B cell (primary cell): Measurements from ENCODE around the gene BRSK1.

Source experiments
- EZH2 ChIP-seq: IDR thresholded peaks from 2 replicates; pipeline ENCODE4 v1.6.1; 2012; ENCODE audit warnings: borderline replicate concordance, low read depth, mild to moderate bottlenecking, moderate library complexity, low read length; ENCODE audit not compliant: insufficient read depth, poor library complexity, severe bottlenecking
- TF ChIP-seq, protein P1 (sequence below): fragments of 200-600 bp; IDR thresholded peaks from one replicate; pipeline ENCODE4 v1.8.0; 2022; ENCODE audit warnings: antibody characterized with exemption, mild to moderate bottlenecking

- TF ChIP-seq, protein P1, sequence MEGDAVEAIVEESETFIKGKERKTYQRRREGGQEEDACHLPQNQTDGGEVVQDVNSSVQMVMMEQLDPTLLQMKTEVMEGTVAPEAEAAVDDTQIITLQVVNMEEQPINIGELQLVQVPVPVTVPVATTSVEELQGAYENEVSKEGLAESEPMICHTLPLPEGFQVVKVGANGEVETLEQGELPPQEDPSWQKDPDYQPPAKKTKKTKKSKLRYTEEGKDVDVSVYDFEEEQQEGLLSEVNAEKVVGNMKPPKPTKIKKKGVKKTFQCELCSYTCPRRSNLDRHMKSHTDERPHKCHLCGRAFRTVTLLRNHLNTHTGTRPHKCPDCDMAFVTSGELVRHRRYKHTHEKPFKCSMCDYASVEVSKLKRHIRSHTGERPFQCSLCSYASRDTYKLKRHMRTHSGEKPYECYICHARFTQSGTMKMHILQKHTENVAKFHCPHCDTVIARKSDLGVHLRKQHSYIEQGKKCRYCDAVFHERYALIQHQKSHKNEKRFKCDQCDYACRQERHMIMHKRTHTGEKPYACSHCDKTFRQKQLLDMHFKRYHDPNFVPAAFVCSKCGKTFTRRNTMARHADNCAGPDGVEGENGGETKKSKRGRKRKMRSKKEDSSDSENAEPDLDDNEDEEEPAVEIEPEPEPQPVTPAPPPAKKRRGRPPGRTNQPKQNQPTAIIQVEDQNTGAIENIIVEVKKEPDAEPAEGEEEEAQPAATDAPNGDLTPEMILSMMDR = no peak
- no peak for TF ChIP-seq EZH2
Observed at GRCh38 chr19:55350620-55351315, 67.0 kb downstream of the BRSK1 start.
